GM19193 (cell line): Measurements from ENCODE around the gene GRB2.

ENCODE experiments used
- POLR2A ChIP-seq: IDR thresholded peaks from 4 replicates; pipeline ENCODE4 v1.6.1; 2011; ENCODE audit not compliant: insufficient read depth, insufficient read length; ENCODE audit errors: extremely low read depth

GRB2 gene

DNA sequence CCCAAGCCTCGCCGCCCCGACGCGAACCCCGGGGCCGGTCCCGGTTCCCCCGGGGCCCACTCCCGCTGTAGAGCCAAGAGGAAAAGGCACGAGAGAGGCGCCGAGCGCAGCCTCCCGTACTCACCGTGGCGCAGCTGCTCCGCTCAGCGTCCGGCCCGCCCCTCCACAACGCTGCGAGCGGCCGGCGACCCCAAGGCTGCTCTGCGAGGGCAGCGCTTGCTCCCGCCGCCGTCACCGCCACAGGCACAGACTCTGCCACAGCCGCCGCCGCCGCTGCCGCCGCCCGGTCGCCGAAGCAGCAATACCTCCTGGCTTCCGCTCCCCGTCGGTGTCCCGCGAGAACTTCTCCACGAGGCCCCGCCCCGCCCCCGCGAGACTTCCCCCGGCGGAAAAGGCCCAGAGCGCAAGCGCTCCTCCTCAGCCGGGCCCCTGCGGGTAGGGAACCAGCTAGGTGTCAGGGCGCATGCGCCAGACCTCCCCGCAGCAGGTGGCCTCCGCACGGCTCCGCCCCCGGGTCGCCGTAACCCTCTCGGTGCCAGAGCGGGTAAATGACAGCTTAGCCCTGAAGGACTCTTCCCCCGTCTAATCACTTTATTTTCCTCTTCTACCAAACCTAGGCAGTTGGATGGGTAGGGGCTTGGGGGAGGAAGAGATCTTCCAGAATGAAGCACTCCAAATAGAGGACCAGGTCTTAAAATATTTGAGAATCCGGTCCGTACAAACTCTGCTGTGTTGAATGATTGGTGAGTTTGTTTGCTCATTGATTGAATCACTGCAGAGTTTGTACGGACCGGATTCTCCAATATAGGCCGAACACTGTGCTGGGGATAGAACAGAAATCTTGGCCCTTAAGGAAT lies at the start of gene GRB2:
TSS of gene GRB2 (minus strand) at position 314 of the 857 bp plus-strand sequence. CDS start 12,050 bp downstream, outside the sequence.
- TF ChIP-seq POLR2A, result peak; percentile 93

DNA sequence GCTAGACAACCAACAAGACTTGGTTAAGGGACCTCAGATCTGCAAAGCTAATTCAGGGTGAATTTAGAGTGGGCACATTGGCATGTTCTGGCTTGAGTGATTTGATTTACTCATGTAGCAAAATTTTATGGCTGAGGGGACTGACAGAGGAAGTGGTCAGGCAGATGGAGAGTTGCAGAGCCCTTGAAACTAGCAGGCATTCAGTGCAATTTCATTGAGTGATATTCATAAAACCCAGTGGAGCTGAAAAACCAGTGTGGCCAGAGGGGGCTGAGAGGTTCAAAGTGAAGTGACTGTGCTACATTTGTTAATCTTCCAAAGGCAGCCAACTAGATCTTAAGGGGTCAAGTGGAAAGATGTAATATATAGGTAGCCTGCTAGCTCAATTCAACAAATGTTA lies 48.7 kb upstream of the GRB2 start:
- TF ChIP-seq POLR2A, result no peak

DNA sequence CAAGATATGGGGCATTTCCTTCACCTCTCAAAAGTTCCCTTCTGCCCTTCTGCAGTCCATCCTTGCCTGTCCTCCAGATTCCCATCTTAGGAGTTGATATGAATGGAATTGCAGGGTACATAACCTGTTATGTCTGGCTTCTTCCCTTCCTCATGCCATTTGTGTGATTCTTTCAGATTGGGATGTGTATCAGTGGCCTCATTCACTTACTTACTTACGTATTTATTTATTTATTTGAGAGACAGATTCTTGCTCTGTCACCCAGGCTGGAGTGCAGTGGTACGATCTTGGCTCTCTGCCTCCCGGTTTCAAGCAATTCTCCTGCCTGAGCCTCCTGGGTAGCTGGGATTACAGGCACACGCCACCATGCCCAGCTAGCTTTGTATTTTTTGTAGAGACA lies 44.8 kb upstream of the GRB2 start:
- no peak for TF ChIP-seq POLR2A

DNA sequence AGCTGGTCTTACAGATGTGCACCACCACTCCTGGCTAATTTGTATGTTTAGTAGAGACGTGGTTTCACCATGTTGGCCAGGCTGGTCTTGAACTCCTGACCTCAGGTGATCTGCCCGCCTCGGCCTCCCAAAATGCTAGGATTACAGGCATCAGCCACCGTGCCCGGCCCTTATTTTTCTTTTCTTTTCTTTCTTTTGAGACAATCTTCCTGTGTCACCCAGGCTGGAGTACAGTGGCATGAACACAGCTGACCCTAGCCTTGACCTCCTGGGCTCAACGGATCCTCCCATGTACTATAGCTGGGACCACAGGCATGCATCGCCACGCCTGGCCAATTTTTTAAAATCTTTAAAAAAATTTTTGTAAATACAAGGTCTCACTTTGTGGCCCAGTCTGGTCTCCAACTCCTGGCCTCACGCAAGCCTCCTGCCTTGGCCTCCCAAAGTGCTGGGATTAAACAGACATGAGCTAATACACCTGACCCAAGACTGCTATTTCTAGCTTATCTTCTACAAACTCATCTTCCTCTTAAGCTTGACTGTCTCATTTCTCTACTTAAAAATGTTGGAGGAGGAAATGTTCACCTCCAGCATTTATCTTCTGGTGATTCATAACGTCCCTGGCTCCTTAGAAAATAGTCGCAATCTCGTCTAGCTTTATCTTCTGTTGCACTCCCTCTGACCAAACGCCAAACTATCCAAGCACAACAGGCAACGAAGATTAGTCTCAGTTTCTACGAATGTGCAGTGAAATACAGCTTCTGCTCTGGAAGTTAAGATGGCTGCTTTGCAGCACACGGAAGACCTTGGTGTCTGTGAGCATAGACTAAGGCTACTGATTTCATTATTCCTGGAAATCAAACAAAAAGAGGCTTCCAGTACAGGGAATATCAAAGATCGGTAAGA lies 42.7 kb upstream of the GRB2 start:
- TF ChIP-seq POLR2A, result no peak

DNA sequence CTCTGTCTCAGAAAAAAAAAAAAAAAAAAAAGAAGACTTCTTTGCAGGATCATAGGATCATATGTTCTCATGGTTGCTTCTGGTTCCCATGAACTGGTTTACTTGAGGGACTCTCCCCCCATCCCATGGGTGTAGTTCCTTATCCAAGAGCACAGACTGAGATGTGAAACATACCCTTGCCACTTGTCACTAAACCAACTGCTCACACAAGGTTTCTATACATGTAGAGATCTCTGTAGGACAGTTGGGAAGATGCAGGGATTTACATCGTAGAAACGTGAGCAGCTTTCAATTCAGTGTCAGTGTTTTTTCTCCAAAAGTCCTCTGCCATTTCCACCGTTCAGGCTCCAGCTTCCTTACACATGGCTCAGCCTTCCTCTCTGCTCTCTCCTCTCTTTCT lies 39.8 kb upstream of the GRB2 start:
- TF ChIP-seq POLR2A, result no peak

DNA sequence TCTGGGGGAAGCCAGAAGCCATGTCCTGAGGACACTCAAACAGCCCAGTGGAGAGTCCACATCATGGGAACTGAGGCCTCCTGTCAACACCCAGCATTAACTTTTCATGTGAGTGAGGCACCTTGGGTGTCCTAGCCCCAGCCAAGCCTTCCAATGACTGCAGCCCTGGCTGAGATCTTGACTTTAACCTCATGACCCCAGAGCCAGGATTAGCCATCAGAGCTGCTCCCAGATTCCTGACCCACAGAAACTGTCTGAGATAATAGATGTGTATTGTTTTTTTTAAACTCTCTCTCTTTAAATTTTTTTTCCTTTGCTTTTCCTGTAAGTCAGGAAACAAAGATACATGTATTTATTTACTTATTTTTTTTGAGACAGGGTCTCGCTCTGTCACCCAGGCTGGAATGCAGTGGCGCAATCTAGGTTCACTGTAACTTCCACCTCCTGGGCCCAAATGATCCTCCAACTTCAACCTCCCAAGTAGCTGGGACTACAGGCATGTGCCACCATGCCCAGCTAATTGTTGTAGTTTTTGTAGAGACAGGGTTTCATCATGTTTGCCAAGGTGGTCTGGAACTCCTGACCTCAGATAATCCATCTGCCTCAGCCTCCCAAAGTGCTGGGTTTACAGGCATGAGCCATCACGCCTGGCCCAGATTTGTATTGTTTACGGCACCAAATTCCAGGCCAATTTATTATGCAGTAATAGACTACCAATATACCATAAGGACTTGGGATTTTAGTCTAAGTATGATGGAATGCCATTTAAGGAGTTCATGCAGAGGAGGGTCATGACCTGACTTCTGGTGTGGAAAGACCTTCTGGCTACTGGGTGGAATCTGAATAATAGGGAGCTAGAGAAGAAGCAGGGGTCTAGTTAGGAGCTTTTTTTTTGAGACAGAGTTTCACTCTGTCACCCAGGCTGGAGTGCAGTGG lies 37.0 kb upstream of the GRB2 start:
- no peak for TF ChIP-seq POLR2A

DNA sequence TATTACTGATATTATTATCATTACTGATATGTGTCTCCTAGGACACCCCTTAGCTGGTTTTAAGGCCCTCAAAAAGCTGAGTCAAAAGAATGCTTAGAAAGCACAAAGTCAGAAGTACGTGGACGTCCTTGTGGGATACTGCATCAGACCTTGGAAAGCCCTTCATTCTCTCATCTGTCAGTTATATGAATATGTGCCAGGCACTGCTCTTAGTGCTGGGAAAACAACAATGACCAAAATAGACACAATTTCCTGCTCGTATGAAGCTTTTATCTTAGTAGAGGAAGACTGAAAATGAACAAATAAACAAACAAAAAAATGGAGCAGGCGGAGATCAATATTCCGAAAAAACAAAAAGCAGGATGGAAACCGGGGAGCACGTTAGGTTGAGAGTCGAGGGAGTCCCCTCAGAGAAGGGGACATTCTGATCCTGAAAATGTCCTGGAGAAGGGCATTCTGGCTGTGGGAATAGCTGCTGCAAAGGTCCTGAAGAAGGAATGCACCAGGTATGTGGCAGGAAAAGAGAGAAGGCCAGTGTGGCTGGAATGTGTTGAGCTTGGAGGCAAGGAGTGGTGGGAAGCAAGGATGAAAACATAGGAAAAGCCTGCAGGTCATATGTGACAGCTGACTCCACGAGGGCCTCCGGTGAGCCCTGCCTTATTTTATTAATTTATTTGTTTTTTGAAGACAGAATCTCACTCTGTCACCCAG lies 35.4 kb upstream of the GRB2 start:
- no peak for TF ChIP-seq POLR2A

DNA sequence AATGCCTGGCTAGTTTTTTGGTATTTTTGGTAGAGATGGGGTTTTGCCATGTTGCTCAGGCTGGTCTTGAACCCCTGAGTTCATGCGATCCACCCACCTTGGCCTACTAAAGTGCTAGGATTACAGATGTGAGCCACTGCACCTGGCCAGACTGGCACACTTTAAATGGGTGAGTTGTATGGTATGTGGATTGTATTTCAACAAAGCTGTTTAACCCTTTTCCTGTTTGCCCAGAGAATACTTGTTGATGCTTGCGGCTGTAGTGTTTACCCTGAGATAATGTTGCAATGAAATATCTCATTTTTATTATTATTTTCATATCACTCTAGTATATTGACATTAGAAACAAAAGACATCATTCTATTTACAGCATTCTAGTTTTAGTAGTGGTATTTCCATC lies 33.8 kb upstream of the GRB2 start:
- TF ChIP-seq POLR2A, result no peak

DNA sequence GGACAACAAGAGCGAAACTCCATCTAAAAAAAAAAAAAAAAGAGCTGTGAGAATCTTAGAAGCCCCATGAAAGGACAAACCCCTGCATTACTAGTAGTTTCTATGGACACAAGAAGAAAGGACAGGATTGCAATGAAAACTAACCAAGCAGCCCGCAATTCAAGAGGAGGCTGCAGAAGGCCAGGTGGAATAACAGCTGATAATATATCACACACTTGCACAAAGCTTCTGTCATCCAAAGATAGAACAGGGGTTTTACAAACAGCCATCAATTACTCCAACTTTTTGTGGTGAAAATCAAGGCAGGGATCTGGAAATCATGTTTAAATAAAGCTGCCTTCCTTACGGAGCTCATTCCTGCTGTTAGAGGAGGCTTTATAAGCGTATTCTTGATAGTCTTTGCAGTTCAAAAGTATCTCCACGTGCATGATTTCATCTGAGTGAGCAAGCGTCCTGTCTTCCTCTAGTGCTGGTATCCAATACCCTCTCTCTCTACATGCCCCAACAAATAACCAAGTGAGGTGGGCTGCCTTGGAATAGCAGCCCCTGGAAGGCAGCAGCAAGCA lies 27.8 kb upstream of the GRB2 start:
- no peak for TF ChIP-seq POLR2A

DNA sequence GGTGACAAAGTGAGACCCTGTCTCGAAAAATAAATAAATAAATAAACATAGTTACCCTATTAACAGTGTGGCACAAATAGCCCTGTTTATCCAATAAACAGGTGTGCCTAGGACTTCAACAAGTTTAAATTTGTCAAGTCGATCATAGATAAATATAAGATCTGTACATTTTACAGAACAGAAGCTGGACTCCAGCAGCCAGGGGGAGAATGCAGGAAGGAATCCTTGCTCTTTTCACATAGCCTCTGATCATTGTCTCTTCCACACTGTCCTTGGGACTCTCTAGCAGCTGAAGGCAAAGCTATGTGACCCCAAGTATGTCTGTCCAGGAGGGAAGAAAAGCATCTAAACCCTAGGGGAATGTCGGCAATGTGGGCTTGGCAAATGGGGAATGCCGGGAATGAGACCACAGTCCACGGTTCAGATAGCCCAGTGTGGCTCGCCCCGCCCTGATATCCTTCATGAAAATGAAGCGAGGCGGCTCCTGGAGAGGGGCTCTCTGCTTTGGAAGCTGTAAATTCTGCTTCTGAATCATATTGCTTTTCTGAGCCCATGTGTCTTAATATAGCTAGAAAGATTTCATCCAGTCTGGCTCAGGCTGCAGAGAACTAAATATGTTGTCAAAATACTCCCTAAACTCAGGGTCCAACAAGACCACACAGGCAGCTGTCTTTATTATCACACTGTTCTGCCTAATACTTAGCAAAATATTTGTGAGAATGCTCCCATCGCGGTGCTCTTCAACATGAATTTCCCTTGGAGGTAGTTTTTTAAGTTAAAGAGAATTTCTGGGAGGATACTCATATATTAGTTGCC lies 24.9 kb upstream of the GRB2 start:
- TF ChIP-seq POLR2A, result no peak

DNA sequence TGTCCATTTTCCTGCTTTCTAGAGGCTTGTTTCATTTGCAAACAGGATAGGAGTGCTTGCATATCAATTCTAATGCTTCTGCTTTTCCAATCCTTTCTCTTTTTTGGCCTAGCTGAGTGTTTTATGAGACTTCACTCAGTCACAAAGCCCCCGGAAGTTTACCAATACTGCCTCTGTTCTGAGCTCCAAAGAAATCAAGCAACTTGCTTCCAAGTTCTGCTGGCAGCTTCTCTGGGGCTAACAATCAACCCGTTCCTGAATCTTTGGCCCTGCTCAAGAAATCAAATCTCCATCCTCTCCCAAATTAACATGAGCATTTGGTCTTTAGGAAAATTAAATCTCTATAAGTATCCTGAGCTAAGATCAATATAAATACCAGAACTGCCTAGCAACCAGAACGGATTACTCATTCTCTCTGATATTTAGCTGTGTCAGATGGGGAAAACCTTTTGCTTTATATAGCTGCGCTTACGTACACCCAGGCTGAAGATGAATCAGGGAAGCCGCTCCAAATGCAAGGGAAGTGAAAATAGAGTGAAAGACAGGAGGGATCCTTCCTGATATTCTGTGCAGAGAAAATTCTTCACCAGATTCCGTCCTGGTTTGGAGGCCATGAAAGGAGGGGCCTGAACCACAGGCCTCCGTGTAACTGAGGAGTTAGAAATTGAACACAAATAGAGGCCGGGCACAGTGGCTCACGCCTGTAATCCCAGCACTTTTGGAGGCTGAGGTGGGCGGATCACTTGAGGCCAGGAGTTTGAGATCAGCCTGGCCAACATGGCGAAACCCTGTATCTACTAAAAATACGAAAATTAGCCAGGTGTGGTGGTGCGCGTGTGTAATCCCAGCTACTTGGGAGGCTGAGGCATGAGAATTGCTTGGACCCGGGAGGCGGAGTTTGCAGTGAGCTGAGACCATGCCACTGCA lies 23.3 kb upstream of the GRB2 start:
- TF ChIP-seq POLR2A, result no peak

DNA sequence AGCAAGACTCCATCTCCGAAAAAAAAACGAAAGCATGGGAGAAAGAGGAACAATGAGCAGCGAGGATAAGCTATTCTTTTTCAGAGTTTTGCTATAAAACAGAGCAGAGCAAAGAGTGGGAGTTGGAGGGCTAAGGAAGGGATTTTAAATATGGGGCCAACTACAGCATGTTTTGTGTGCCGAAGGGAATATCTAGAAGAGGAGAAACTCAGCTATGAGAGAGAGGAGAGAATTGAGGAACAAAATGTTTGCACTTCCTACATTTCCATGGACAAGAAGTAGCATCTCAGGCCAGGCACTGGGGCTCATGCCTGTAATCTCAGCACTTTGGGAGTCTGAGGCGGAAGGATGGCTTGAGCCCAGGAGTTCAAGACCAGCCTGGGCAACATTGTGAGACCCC lies 13.1 kb upstream of the GRB2 start:
- TF ChIP-seq POLR2A, result no peak
